ENCODE data around the gene HEATR9.

HEATR9 gene

DNA sequence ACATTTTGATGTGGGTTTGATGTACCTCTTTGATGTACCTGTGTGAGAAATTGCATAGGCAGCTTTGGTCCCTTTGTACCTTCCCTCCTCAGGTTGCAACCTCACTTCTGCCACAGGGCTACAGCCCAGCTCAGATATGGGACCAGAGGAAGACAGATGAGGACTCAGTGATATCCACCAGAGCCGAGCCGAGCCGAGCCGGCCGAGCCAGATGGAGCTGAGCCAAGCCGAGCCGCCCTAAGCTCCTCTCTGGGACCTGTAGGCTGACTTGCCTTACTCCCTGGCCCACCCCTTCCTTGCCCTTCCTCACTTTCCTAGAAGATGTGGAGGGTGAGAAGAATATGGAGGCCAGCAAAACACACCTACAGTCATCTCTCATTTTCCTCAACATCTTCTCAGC lies 3.8 kb downstream of the HEATR9 start:
- DNase-seq (ENCODE audit: low spot score) = no peak

DNA sequence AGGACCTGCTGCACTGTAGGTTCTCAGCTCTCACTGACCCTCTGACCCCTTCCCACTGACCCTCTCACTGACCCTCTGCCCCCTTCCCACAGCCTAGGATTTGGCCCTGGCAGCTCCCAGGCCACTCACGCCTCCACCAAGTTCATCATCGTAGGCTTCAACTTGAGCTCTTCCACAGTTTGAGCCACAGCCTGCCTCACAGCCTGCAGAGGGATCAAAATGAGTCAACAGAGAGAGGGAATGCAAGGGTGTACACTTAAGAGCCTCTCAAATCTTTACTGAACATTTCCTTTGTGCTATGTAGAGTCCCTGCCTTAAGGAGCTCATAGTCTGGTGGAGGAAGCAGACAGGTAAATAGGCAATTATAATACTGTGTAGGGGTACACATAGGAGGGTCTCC lies 12.1 kb downstream of the HEATR9 start:
- DNase-seq (ENCODE audit: low spot score) = no peak

GRCh38 chr17:35855965-35856364 lies 12.7 kb downstream of the HEATR9 start:
- DNase-seq (ENCODE audit: low spot score) = no peak

- DNase-seq (ENCODE audit: low spot score) = peak; percentile 73
Observed at GRCh38 chr17:35849469-35850348, 19.0 kb downstream of the HEATR9 start.

GRCh38 chr17:35847633-35848373 lies 20.9 kb downstream of the HEATR9 start:
- DNase-seq (ENCODE audit: low spot score) = no peak

DNA sequence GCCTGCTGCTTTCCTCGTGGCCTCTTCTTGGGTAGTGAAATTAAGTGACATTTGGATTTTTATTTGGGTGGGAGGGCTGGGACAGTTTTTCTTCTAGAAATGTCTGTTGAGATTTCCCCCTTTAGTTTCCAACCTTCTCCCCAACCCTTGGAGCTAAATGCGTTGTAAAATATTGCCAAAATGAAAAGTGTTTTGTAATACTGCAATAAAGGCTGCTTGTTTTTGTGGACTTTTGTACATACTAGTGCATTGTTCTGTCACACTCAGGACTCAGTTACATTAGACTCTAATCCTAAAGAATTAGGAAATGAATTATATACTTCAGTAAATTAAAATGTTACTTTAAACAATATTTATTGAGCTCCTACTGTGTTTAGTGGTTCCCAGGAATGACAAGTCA lies 21.7 kb downstream of the HEATR9 start:
- DNase-seq (ENCODE audit: low spot score) = no peak

- no peak for DNase-seq (ENCODE audit: low spot score)
Observed at GRCh38 chr17:35846055-35846809, 22.5 kb downstream of the HEATR9 start.

DNA sequence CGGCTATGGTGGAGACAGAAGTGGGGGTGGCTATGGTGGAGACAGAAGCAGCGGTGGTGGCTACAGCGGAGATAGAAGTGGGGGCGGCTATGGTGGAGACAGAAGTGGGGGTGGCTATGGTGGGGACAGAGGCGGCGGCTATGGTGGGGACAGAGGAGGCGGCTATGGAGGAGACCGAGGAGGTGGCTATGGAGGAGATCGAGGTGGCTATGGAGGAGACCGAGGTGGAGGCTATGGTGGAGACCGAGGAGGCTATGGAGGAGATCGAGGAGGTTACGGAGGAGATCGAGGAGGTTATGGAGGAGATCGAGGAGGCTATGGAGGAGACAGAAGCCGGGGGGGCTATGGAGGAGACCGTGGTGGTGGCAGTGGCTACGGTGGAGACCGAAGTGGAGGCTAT lies 24.1 kb downstream of the HEATR9 start:
- DNase-seq (ENCODE audit: low spot score) = no peak

DNA sequence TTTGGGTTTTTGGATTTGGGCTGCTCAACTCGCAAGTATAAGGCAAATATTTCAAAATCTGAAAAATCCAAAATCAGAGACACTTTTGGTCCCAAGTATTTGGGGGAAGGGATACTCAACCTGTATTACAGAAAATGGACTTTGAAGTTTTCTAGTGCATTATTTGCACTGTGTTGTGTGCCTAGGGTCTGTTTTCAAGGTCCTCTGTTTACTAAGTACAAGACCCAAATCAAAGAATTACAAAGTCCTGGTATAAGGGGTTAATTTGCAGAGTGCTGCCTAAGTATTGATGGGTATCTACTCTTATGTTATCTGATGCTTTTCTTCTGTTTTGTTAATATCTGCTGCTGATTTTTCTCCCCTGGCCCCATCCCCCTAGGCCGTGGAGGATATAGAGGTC lies 25.0 kb downstream of the HEATR9 start:
- DNase-seq (ENCODE audit: low spot score) = no peak

DNA sequence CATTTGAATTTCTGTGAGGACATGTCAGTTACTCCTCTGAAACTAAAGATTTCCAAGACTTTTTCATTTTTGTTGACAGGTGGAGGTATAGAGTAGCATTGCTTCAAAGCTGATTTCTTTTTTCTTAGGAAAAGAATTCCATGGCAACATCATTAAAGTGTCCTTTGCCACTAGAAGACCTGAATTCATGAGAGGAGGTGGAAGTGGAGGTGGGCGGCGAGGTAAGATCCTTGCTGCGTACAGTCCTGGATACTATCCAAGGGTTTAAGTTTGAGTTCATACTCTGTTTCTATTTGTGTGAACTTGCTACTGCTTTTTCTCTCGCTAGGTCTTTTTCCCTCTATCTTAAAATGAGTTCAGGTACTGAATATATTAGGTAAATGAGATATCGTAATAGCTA lies 26.5 kb downstream of the HEATR9 start:
- no peak for DNase-seq (ENCODE audit: low spot score)

DNA sequence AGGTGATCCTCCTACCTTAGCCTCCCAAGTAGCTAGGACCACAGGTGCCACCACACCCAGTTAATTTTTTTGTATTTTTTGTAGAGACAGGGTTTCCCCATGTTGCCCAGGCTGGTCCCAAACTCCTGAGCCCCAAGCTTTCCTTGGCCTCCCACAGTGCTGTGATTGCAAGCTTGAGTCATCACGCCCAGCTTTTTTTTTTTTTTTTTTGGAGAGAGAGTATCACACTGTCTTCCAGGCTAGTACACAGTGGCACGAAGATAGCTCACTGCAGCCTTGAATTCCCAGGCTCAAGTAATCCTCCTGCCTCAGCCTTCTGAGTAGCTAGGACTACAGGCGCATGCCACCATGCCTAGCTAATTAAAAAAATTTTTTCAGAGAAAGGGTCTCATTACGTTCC lies 27.2 kb downstream of the HEATR9 start:
- DNase-seq (ENCODE audit: low spot score) = no peak

- no peak for DNase-seq (ENCODE audit: low spot score)
Observed at GRCh38 chr17:35841101-35841500, 27.6 kb downstream of the HEATR9 start.

DNA sequence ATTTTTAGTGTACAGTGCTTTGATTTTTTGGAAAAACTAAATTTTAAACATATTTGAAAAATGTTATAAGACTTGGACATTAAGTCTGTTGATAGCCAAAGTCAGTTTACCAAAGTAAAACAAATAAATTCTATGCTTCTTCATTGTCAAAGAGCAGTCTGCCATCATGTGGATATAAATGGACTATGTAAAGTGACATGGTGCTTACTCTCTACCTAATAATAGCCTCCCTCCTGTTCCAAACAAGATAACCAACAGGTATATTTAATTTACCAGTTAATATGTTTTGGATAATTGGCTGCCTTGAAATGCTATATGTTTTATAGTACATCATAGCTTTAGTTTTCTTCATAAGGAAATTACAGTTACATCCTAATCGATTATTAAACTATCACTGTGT lies 43.5 kb downstream of the HEATR9 start:
- no peak for DNase-seq (ENCODE audit: low spot score)

- no peak for DNase-seq (ENCODE audit: low spot score)
Observed at GRCh38 chr17:35821308-35821707, 47.4 kb downstream of the HEATR9 start.

DNA sequence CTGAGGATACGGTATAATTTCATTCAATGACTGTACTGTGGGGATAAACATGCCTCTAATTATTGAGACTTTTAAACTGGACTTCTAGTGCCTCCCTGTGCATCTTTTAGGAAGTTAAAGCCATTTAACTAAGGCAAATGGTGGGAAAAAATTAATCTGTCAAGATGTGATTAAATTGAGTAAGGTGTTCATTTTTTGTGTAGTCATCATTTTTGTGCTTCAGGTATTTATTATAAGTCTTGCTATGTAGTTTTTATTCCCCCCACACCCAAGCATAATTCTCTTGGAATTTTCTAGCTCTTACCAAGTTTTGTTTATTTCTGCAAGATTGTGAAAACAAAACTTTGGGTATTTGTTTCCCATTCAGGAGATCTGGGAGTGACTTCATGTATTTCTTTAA lies 49.2 kb downstream of the HEATR9 start:
- no peak for DNase-seq (ENCODE audit: low spot score)

GRCh38 chr17:35817196-35817595 lies 51.5 kb downstream of the HEATR9 start:
- no peak for DNase-seq (ENCODE audit: low spot score)

- DNase-seq (ENCODE audit: low spot score) = no peak
Observed at GRCh38 chr17:35816723-35817122, 52.0 kb downstream of the HEATR9 start.

DNA sequence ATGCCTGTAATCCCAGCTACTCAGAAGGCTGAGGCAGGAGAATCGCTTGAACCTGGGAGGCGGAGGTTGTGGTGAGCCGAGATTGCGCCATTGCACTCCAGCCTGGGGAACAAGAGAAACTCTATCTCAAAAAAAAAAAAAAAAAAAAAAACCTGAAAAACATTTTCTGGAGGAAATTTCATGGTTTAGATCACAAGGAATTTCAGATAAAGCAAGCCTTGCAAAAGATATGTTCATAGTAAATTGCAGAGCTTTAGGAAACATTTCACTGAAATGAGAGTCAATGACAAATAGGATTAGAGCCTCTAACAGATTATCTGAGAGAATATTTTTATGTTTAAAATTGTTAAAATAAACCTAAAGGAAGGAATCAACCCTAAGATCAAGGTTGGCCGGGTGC lies 56.2 kb downstream of the HEATR9 start:
- no peak for DNase-seq (ENCODE audit: low spot score)

- no peak for DNase-seq (ENCODE audit: low spot score)
Observed at GRCh38 chr17:35811759-35812158, 56.9 kb downstream of the HEATR9 start.

DNA sequence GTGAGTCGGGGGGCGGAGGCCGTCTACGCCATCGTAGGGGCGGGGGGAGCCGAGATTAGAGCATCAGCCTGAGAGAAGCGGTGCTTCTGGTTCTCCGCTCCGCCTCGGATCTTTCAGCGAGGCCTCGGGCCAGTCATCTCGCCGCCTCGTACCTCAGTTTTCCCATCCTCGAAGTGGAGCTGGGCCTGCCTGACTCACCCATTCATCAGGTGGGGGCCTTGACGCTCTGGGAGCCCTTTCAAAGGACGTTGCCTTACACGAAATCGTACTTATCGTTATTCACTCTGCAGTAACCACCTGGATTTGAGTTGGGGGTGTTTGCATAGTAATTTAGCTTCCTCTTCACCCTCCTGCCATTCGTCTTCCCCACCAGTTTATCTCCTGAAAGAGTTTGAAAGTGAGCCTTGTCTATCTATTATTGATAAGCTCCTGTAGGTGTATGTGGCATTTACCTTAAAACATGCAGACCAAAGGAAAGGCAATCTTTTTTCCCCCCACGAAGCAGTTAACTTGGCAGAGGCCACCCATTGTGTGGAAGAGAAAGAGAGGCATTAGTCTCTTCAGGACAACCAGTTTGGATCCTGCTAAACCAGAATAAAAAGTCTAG lies 58.7 kb downstream of the HEATR9 start:
- DNase-seq (ENCODE audit: low spot score) = peak; percentile 17

GRCh38 chr17:35808962-35809854 lies 59.5 kb downstream of the HEATR9 start, which contains the start of gene TAF15:
TAF15 (plus strand) TSS chr17:35809484; CDS start chr17:35809570, 86 bp downstream.
- peak; percentile 98 for DNase-seq (ENCODE audit: low spot score)

All from hematopoietic multipotent progenitor cell treated with erythropoietin and hydrocortisone succinate and interleukin-3 and kit ligand, for 15 days (in vitro differentiated cells).